ENCODE measurements around the gene FNIP2. TPM values are rescaled to one million over a fixed set of nuclear protein-coding genes. Genes with fewer than 3 reads are reported as not detected.
"Not testable (repeated sequence)": the region's sequence is repeated elsewhere in the genome, so short reads cannot be mapped to it uniquely, and the experiment has no call there.

The FNIP2 gene
- total RNA-seq, 1 donor from 2014 or later = 19.1 TPM

DNA sequence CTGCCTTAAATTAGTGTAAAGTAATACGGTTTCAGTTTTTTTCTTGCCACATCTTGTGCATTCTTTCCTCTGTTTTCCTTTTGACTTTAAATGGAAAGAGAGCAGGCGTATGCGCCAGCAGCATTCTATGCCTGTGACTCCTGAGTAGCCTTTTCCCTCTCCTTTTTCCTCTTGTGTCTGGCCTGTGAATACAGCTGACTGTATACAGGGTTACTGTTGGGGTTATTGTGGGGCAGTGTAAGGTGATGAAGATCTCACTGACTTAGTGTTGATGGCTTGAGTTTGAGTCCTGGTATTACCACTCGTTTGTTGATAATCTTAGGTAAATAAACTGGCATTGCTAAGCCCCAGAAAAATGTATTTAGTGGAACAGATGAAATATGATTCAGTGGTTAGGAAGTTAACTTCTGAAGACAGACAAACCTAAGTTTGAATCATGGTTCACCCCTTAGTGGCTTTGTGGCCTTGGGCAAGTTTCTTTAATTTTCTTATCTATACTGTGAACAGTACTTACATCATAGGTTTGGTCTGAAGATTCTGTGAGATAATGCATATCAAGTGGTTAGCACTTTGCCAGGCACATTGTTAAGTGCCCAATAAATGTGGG, 105.1 kb downstream of the FNIP2 start:
- intact Hi-C loops (cut with micrococcal nuclease) = loop anchor here (5.0 kb wide), 1 partner anchor 303 kb away; no protein-coding TSS in a partner anchor
- H3K4me3 Mint-ChIP-seq = no peak overlapping the region
- peak; percentile 63 for DNase-seq
- peaks cover 10% of the 10 kb centered on the region for H3K4me1 Mint-ChIP-seq
- peaks cover 48% of the 10 kb centered on the region for H3K36me3 Mint-ChIP-seq (ENCODE audit: low read depth)
- H3K27ac Mint-ChIP-seq = peak overlapping the region; percentile 67
- no peaks in the 10 kb centered on the region for H3K27me3 Mint-ChIP-seq
- peaks cover 6% of the 10 kb centered on the region for H3K9me3 Mint-ChIP-seq

DNA sequence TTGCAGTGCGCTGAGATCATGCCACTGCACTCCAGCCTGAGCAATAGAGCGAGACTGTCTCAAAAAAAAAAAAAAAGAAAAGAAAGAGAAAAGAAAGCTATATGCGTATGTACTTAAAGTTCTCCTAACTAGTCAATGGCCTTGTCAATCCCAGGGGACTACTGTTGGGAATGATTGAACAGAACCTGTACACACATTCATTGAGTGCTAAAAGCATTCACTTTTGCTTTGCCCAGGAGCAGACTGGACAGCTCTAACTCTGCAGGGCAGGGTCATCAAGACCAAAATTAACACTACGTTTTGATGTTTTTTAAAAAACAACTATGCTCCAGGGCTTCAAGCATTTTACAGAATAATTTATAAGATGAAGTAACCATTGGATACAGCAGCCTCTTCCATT, 106.2 kb downstream of the FNIP2 start:
- Mint-ChIP-seq H3K27ac (no peak overlapping the region), H3K4me3 (no peak overlapping the region), H3K4me1 (peaks cover 10% of the 10 kb centered on the region), H3K9me3 (peaks cover 11% of the 10 kb centered on the region), H3K36me3 (ENCODE audit: low read depth) (peaks cover 52% of the 10 kb centered on the region), H3K27me3 (no peaks in the 10 kb centered on the region)
- DNase-seq = no peak
- intact Hi-C loops (cut with micrococcal nuclease) = no loop called here

DNA sequence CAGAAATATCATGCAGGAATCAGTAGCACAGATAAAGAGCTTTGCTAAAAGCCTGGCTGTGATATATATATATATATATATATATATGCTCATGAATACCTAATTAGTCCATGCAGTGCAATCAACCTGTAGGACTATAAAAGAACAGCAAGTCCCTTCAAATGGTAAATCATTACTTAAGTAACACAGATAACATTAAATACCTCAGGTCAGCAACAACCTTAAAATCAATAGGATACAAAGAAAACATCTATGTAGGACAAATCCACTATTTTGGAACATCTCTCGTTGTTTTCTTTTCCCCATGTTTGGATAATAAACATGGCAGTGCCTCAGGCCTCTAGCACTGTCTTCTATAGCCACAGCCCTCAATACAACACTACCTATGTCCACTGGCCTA, 106.6 kb downstream of the FNIP2 start:
- peaks cover 10% of the 10 kb centered on the region for H3K4me1 Mint-ChIP-seq
- no peak overlapping the region for H3K4me3 Mint-ChIP-seq
- H3K27ac Mint-ChIP-seq = no peak overlapping the region
- H3K27me3 Mint-ChIP-seq = no peaks in the 10 kb centered on the region
- H3K36me3 Mint-ChIP-seq (ENCODE audit: low read depth) = peaks cover 50% of the 10 kb centered on the region
- no peak for DNase-seq
- intact Hi-C loops (cut with micrococcal nuclease) = no loop called here
- peaks cover 11% of the 10 kb centered on the region for H3K9me3 Mint-ChIP-seq

DNA sequence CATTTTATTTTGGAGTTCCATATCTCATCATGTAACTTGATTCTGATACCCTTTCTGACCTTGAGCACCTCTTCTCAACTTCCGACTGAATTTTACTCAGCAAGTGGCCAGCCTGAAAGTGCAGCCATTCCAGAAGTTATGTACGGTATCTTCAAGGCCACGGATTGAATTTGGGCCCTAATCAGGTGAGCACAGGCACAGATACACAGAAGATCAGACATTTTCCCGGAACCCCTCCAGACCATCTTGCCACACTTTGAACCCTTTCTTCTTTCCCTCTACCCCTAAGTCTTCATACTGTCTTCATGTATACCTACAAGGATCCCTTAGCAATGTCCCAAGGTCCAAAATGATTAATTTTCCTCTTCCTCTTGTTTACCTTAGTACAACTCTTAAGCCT, 108.2 kb downstream of the FNIP2 start:
- H3K4me1 Mint-ChIP-seq = peaks cover 8% of the 10 kb centered on the region
- peaks cover 11% of the 10 kb centered on the region for H3K9me3 Mint-ChIP-seq
- H3K27me3 Mint-ChIP-seq = no peaks in the 10 kb centered on the region
- intact Hi-C loops (cut with micrococcal nuclease) = no loop called here
- no peak for DNase-seq
- no peak overlapping the region for H3K4me3 Mint-ChIP-seq
- H3K36me3 Mint-ChIP-seq (ENCODE audit: low read depth) = peaks cover 43% of the 10 kb centered on the region
- H3K27ac Mint-ChIP-seq = no peak overlapping the region

DNA sequence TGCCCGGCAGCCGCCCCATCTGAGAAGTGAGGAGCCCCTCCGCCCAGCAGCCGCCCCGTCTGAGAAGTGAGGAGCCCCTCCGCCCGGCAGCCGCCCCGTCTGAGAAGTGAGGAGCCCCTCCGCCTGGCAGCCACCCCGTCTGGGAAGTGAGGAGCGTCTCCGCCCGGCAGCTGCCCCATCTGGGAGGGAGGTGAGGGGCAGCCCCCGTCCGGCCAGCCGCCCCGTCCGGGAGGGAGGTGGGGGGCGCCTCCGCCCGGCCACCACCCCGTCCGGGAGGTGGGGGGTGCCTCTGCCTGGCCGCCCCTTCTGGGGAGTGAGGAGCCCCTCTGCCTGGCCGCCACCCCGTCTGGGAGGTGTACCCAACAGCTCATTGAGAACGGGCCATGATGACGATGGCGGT, 113.3 kb downstream of the FNIP2 start:
- H3K9me3 Mint-ChIP-seq = peaks cover 11% of the 10 kb centered on the region
- H3K4me1 Mint-ChIP-seq; DNase-seq; H3K27ac Mint-ChIP-seq; H3K4me3 Mint-ChIP-seq; H3K27me3 Mint-ChIP-seq; intact Hi-C loops (cut with micrococcal nuclease): not testable (repeated sequence)
- H3K36me3 Mint-ChIP-seq (ENCODE audit: low read depth) = peaks cover 33% of the 10 kb centered on the region

DNA sequence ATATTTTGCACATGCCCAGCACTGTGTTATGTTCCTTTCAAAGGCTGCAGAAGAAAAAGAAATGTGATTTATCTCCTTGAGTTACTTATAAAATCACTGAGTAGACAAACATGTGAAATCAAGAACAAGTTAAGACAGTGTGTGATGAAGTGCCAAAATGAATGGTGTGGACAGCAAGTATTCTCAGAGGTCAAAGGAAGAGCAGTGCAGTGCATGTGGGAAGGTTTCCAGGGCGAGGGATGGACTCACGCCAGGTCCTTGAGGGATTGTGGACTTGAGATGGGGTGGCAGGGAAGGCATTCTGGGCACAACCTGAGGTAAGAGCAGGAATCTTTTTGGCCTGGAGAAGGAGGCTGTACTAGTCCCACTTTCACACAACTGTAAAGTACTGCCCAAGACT, 115.5 kb downstream of the FNIP2 start:
- H3K27ac Mint-ChIP-seq = no peak overlapping the region
- no peaks in the 10 kb centered on the region for H3K4me1 Mint-ChIP-seq
- DNase-seq = no peak
- no peak overlapping the region for H3K4me3 Mint-ChIP-seq
- H3K27me3 Mint-ChIP-seq = no peaks in the 10 kb centered on the region
- H3K36me3 Mint-ChIP-seq (ENCODE audit: low read depth) = peaks cover 17% of the 10 kb centered on the region
- intact Hi-C loops (cut with micrococcal nuclease) = no loop called here
- peaks cover under 1% of the 10 kb centered on the region for H3K9me3 Mint-ChIP-seq

DNA sequence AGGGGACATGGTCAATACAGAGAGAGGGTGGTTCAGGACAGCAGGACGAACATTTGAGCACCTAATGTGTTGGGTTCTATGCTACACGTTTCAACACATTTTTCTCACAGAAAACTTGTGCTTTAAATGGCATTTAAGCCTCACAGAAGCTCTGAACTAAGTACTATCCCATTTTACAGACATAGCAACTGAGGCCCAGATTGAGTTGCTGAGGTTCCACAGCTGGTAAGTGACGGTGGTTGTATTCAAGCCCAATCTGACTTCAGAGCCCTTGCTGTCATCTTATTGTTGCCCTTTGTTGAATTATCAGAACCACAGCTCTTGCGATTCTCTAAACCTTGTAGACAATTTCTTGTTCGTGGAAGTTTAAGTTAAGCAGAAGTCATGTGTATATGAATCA, 116.7 kb downstream of the FNIP2 start:
- Mint-ChIP-seq H3K4me1 (no peaks in the 10 kb centered on the region), H3K27me3 (no peaks in the 10 kb centered on the region), H3K27ac (no peak overlapping the region), H3K9me3 (no peaks in the 10 kb centered on the region), H3K4me3 (no peak overlapping the region), H3K36me3 (ENCODE audit: low read depth) (peaks cover 10% of the 10 kb centered on the region)
- intact Hi-C loops (cut with micrococcal nuclease) = no loop called here
- no peak for DNase-seq

DNA sequence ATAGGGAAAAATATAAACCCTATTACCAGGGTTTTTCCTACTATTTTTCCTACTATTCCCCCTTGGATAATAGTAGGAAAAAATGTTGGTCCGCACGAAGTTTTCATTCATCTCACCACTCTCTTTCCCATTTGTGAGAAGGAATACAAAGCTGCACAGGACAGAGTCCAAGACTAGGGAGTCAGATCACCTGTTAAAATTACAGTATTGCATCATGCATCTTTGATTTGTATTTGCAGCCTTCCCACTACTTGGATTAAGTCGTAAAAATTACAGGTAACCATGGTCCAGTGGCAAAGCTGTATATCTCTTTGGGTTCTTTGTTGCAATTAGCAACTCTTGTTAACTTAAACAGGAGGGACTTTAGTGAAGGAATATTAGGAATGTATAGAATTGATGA, 121.5 kb downstream of the FNIP2 start:
- Mint-ChIP-seq H3K36me3 (ENCODE audit: low read depth) (peaks cover 13% of the 10 kb centered on the region), H3K4me1 (no peaks in the 10 kb centered on the region), H3K4me3 (no peak overlapping the region), H3K9me3 (no peaks in the 10 kb centered on the region), H3K27me3 (no peaks in the 10 kb centered on the region), H3K27ac (no peak overlapping the region)
- intact Hi-C loops (cut with micrococcal nuclease) = no loop called here
- DNase-seq = no peak

DNA sequence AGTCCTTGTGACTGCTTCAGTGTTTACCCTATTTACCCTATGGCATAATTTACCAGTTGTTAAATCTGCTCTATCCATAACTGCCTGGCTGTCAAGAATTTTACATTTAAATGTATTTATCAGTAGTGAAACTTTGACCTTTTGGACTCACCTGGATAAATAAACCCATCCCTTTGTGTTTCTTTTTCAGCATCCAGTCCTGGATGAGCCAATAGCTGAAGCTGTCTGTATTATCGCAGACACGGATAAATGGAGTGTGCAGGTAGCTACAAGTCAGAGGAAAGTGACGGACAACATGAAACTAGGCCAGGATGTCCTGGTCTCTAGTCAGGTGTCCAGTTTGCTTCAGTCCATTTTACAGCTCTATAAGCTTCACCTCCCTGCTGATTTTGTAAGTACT, 122.4 kb downstream of the FNIP2 start:
- Mint-ChIP-seq H3K9me3 (no peaks in the 10 kb centered on the region), H3K4me1 (peaks cover 3% of the 10 kb centered on the region), H3K4me3 (no peak overlapping the region), H3K36me3 (ENCODE audit: low read depth) (peaks cover 22% of the 10 kb centered on the region), H3K27me3 (no peaks in the 10 kb centered on the region), H3K27ac (no peak overlapping the region)
- intact Hi-C loops (cut with micrococcal nuclease) = no loop called here
- DNase-seq = no peak

DNA sequence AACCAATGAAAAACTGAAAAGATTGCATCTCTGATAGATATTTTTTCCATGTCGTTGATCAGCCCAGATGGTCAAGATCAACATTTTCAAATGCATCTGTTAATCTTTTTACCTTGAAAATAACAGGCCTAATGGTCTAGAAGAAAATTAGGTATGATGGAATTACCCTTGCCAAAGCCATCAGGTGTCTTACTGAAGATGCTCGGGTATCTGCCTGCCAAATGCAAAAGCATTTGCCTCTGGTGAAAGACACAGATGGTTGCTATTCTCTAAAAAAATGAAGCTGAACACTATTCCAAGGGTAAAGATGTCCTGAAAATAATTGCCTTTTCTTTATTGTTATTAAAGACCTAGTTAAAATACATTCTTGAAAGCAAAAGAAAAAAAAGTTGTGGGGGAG, 126.0 kb downstream of the FNIP2 start:
- H3K27me3 Mint-ChIP-seq = no peaks in the 10 kb centered on the region
- no peak for DNase-seq
- H3K4me3 Mint-ChIP-seq = no peak overlapping the region
- H3K9me3 Mint-ChIP-seq = peaks cover 16% of the 10 kb centered on the region
- H3K4me1 Mint-ChIP-seq = peaks cover 10% of the 10 kb centered on the region
- no peak overlapping the region for H3K27ac Mint-ChIP-seq
- intact Hi-C loops (cut with micrococcal nuclease) = no loop called here
- peaks cover 50% of the 10 kb centered on the region for H3K36me3 Mint-ChIP-seq (ENCODE audit: low read depth)

DNA sequence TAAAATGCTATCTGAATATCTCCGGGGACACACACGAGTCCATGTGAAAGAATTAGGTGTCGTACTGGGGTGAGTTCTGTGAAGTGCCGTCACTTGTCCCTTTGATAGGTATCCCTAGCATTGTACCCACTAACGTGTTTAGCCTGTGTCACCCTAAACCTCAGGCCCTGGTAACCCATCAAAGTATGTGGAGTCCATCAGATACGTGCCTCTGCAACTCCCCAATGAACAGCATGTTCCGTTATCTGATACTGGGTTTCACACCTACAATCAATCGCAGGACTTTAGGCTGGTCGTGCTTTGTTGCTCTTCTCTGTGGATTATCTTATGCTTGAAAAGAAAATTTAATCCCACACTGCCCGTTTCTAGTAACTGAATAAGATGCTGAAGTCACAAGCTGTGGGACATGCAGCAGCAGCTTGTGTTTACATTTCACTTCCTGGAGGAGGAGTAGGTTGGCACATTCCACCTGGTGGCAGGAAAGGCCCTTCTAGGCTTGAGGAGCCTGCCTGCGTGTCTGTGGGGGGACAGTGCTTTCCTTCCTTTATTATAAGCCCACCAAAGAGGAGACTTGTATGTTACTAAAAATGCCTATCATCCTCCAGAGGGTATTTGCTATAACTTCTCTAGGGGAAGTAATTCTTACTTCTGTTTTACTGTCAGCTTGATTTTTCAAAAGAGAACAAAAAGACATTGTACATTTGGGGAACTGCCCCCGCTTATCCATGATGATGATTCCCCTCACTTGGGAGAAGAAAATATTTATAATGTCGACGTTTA, 127.2 kb downstream of the FNIP2 start:
- Mint-ChIP-seq H3K9me3 (peaks cover 24% of the 10 kb centered on the region), H3K27ac (peak overlapping the region; percentile 63), H3K4me3 (no peak overlapping the region), H3K4me1 (peaks cover 16% of the 10 kb centered on the region), H3K36me3 (ENCODE audit: low read depth) (peaks cover 57% of the 10 kb centered on the region), H3K27me3 (no peaks in the 10 kb centered on the region)
- DNase-seq = peak; percentile 58
- intact Hi-C loops (cut with micrococcal nuclease) = no loop called here

DNA sequence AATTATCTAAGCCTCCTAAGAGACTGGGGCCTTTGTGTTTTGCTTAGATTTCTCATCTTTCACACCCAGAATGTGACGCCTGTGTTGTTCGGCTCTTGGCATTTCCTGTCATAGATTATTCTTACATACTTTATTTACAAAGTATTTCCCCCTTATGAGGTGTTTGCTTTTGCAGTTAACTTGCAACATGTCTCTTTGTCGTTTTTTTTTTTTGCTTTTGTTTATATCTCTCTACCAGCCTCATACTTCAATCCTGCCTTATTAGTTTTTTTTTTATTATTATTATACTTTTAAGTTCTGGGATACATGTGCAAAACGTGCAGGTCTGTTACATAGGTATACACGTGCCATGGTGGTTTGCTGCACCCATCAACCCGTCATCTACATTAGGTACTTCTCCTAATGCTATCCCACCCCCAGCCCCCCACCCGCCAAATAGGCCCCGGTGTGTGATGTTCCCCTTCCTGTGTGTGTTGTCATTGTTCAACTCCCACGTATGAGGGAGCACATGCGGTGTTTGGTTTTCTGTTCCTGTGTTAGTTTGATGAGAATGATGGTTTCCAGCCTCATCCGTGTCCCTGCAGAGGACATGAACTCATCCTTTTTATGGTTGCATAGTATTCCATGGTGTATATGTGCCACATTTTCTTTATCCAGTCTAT, 127.9 kb downstream of the FNIP2 start:
- H3K27me3 Mint-ChIP-seq, H3K4me3 Mint-ChIP-seq: not testable (repeated sequence)

DNA sequence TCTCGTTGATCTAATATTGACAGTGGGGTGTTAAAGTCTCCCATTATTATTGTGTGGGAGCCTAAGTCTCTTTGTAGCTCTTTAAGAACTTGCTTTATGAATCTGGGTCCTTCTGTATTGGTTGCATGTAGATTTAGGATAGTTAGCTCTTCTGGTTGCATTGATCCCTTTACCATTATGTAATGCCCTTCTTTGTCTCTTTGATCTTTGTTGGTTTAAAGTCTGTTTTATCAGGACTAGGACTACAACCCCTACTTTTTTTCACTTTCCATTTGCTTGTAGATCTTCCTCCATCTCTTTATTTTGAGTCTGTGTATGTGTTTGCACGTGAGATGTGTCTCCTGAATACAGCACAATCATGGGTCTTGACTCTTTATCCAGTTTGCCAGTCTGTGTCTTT, 131.6 kb downstream of the FNIP2 start:
- H3K4me3 Mint-ChIP-seq; H3K27me3 Mint-ChIP-seq; H3K27ac Mint-ChIP-seq; intact Hi-C loops (cut with micrococcal nuclease); DNase-seq: not testable (repeated sequence)
- peaks cover 24% of the 10 kb centered on the region for H3K9me3 Mint-ChIP-seq
- peaks cover 20% of the 10 kb centered on the region for H3K4me1 Mint-ChIP-seq
- H3K36me3 Mint-ChIP-seq (ENCODE audit: low read depth) = peaks cover 77% of the 10 kb centered on the region

More for the DNA sequence above, 127.9 kb downstream of the FNIP2 start:
- intact Hi-C loops (cut with micrococcal nuclease); H3K27ac Mint-ChIP-seq; DNase-seq: not testable (repeated sequence)
- peaks cover 16% of the 10 kb centered on the region for H3K4me1 Mint-ChIP-seq
- H3K9me3 Mint-ChIP-seq = peaks cover 24% of the 10 kb centered on the region
- peaks cover 60% of the 10 kb centered on the region for H3K36me3 Mint-ChIP-seq (ENCODE audit: low read depth)
